H1 (cell line): ENCODE data around the gene SCYL3. TPM values are rescaled to one million over a fixed set of nuclear protein-coding genes. Genes with fewer than 3 reads are reported as not detected.

ENCODE experiments used
- CTCF ChIA-PET: fragments of 300-600 bp; sonication (Branson Sonifier 250); formaldehyde crosslinking; loops from one replicate; lab custom pipeline; 2021; ENCODE audit not compliant: partially characterized antibody; lab: Charles Lee
- POLR2A ChIA-PET: fragments of 300-600 bp; sonication (Branson Sonifier 250); formaldehyde crosslinking; loops from one replicate; lab custom pipeline; 2021; ENCODE audit warnings: inconsistent platforms; ENCODE audit not compliant: partially characterized antibody; lab: Charles Lee
- DNase-seq, 2 experiments: peaks; one replicate each; pipeline versions ENCODE4 v3.0.0 to v3.0.0-alpha.2; 2010 to 2022; ENCODE audit warnings: low spot score in 2 of 2, low read depth in 1 of 2, mixed read lengths in 1 of 2
- FAIRE-seq: peaks from 2 replicates; lab custom pipeline; 2011; peaks lifted over from hg19 to GRCh38; lab: Jason Lieb, UNC
- H2AFZ ChIP-seq: 2 replicates; pipeline ENCODE4 v1.8.1; 2012; ENCODE audit warnings: low read length, inconsistent platforms
- H2AK5ac ChIP-seq: 2 replicates; pipeline ENCODE4 v1.6.1; 2013; ENCODE audit warnings: low read depth, low read length
- H2BK120ac ChIP-seq: replicated peaks from 2 replicates; pipeline ENCODE3; 2013; ENCODE audit warnings: low read depth, low read length, inconsistent platforms
- H2BK12ac ChIP-seq: 2 replicates; pipeline ENCODE4 v1.6.1; 2013; ENCODE audit warnings: low read depth, low read length
- H2BK15ac ChIP-seq: 2 replicates; pipeline ENCODE4 v1.6.1; 2013; ENCODE audit warnings: low read length
- H2BK20ac ChIP-seq: 2 replicates; pipeline ENCODE4 v1.6.1; 2013; ENCODE audit warnings: low read length
- H2BK5ac ChIP-seq: 2 replicates; pipeline ENCODE4 v1.6.1; 2013; ENCODE audit warnings: low read depth, low read length
- H3K14ac ChIP-seq: 2 replicates; pipeline ENCODE4 v1.6.1; 2013; ENCODE audit warnings: inconsistent platforms; ENCODE audit not compliant: insufficient read length
- H3K18ac ChIP-seq: 2 replicates; pipeline ENCODE4 v1.6.1; 2013; ENCODE audit warnings: low read length; ENCODE audit errors: extremely low read depth
- H3K23ac ChIP-seq: 2 replicates; pipeline ENCODE4 v1.6.1; 2013; ENCODE audit warnings: inconsistent platforms; ENCODE audit not compliant: insufficient read length
- H3K23me2 ChIP-seq: 2 replicates; pipeline ENCODE4 v1.6.1; 2013; ENCODE audit warnings: low read depth, low read length
- H3K27ac ChIP-seq: 2 replicates; pipeline ENCODE4 v1.6.1; 2011; ENCODE audit warnings: low read depth, low read length, inconsistent platforms
- H3K27me3 ChIP-seq, 4 experiments: replicated peaks in 1 of 4; 1 replicate in 1 of 4; 2 replicates in 3 of 4; pipeline versions ENCODE4 v1.6.1 to v1.8.1; 2011 to 2013; ENCODE audit warnings: low read length in 3 of 4, mild to moderate bottlenecking in 3 of 4, inconsistent platforms in 2 of 4, mixed read lengths in 2 of 4, moderate library complexity in 1 of 4; ENCODE audit not compliant: control insufficient read depth in 3 of 4, insufficient read depth in 3 of 4; ENCODE audit errors: extremely low read depth in 1 of 4
- H3K36me3 ChIP-seq, 4 experiments: 2 replicates each; pipeline versions ENCODE4 v1.6.1 to v1.8.1; 2011 to 2013; ENCODE audit warnings: mild to moderate bottlenecking in 4 of 4, low read length in 3 of 4, moderate library complexity in 2 of 4, control low read depth in 1 of 4, inconsistent platforms in 1 of 4; ENCODE audit not compliant: insufficient read depth in 4 of 4, control insufficient read depth in 2 of 4
- H3K4ac ChIP-seq: replicated peaks from 2 replicates; pipeline ENCODE3; 2013; ENCODE audit warnings: low read length, low read depth, mixed read lengths, inconsistent platforms; ENCODE audit not compliant: insufficient read length
- H3K4me1 ChIP-seq, 4 experiments: replicated peaks in 1 of 4; 1 replicate in 1 of 4; 2 replicates in 3 of 4; pipeline versions ENCODE4 v1.6.1 to v1.8.1; 2011 to 2013; ENCODE audit warnings: low read length in 3 of 4, inconsistent platforms in 2 of 4, mixed read lengths in 1 of 4; ENCODE audit not compliant: insufficient read depth in 4 of 4, control insufficient read depth in 3 of 4
- H3K4me2 ChIP-seq, 2 experiments: 2 replicates each; pipeline versions ENCODE4 v1.6.1 to v1.8.1; 2011 to 2013; ENCODE audit warnings: low read depth in 2 of 2, low read length in 2 of 2, control low read depth in 1 of 2, inconsistent platforms in 1 of 2, mild to moderate bottlenecking in 1 of 2; ENCODE audit not compliant: insufficient read depth in 1 of 2
- H3K4me3 ChIP-seq, 4 experiments: fragments of 200-600, 300-600 bp in 1 of 4; sonication (generic), shearing (Covaris generic), sonication (Bioruptor Twin) in 1 of 4; 2 replicates each; pipeline versions ENCODE4 v1.5.1 to v1.8.1; 2011 to 2016; ENCODE audit warnings: low read length in 4 of 4, low read depth in 3 of 4, control low read depth in 2 of 4, inconsistent platforms in 2 of 4, mild to moderate bottlenecking in 2 of 4, mixed read lengths in 1 of 4, moderate library complexity in 1 of 4; ENCODE audit not compliant: insufficient read depth in 2 of 4; ENCODE audit errors: extremely low read depth in 1 of 4
- H3K56ac ChIP-seq: replicated peaks from 2 replicates; pipeline ENCODE3; 2013; ENCODE audit warnings: low read depth, mild to moderate bottlenecking, mixed read lengths, low read length, inconsistent platforms; ENCODE audit not compliant: insufficient read length
- H3K79me1 ChIP-seq: 2 replicates; pipeline ENCODE4 v1.6.1; 2013; ENCODE audit warnings: low read depth, low read length, control low read depth
- H3K79me2 ChIP-seq, 2 experiments: 2 replicates each; pipeline versions ENCODE4 v1.6.1 to v1.8.1; 2012 to 2013; ENCODE audit warnings: low read length in 2 of 2, mild to moderate bottlenecking in 2 of 2, inconsistent platforms in 1 of 2; ENCODE audit not compliant: insufficient read depth in 2 of 2, control insufficient read depth in 1 of 2
- H3K9ac ChIP-seq, 4 experiments: replicated peaks in 1 of 4; 1 replicate in 1 of 4; 2 replicates in 3 of 4; pipeline versions ENCODE4 v1.6.1 to v1.8.1; 2011 to 2013; ENCODE audit warnings: low read depth in 3 of 4, low read length in 3 of 4, control low read depth in 2 of 4, mild to moderate bottlenecking in 2 of 4, moderate library complexity in 2 of 4, inconsistent platforms in 1 of 4; ENCODE audit errors: extremely low read depth in 1 of 4
- H3K9me3 ChIP-seq, 2 experiments: 2 replicates each; pipeline versions ENCODE4 v1.6.1 to v1.8.1; 2012 to 2013; ENCODE audit warnings: mild to moderate bottlenecking in 2 of 2, moderate library complexity in 2 of 2, control low read depth in 1 of 2, inconsistent platforms in 1 of 2, low read depth in 1 of 2, low read length in 1 of 2, mixed read lengths in 1 of 2; ENCODE audit not compliant: insufficient read depth in 2 of 2
- H4K20me1 ChIP-seq, 2 experiments: replicated peaks in 1 of 2; 2 replicates each; pipeline versions ENCODE3 to v1.8.1; 2011 to 2013; ENCODE audit warnings: inconsistent platforms in 2 of 2, low read length in 2 of 2, mild to moderate bottlenecking in 1 of 2; ENCODE audit not compliant: insufficient read depth in 2 of 2, control insufficient read depth in 1 of 2
- H4K5ac ChIP-seq: 2 replicates; pipeline ENCODE4 v1.6.1; 2013; ENCODE audit warnings: low read length, low read depth, mixed read lengths, inconsistent platforms; ENCODE audit not compliant: insufficient read length
- H4K8ac ChIP-seq: 2 replicates; pipeline ENCODE4 v1.8.0; 2013; ENCODE audit warnings: mild to moderate bottlenecking, moderate library complexity, low read length, inconsistent platforms; ENCODE audit not compliant: insufficient read depth; ENCODE audit errors: extremely low read depth
- H4K91ac ChIP-seq: replicated peaks from 2 replicates; pipeline ENCODE3; 2013; ENCODE audit warnings: low read length, mixed read lengths, inconsistent platforms; ENCODE audit not compliant: insufficient read length
- CEBPB ChIP-seq: IDR thresholded peaks from 2 replicates; pipeline ENCODE4 v1.6.1; 2012; ENCODE audit warnings: low read depth, low read length
- CHD1 ChIP-seq: IDR thresholded peaks from 2 replicates; pipeline ENCODE4 v1.6.1; 2012; ENCODE audit warnings: low read depth, low read length, improper control_type of control experiment
- CHD2 ChIP-seq: IDR thresholded peaks from 2 replicates; pipeline ENCODE4 v1.6.1; 2012; ENCODE audit warnings: low read length, improper control_type of control experiment
- EP300 ChIP-seq, 2 experiments: IDR thresholded peaks; 1 replicate in 1 of 2; 2 replicates in 1 of 2; pipeline ENCODE4 v1.6.1; 2011 to 2012; ENCODE audit warnings: low read depth in 2 of 2, low read length in 2 of 2, mild to moderate bottlenecking in 2 of 2, borderline replicate concordance in 1 of 2, inconsistent platforms in 1 of 2, moderate library complexity in 1 of 2
- GABPA ChIP-seq: IDR thresholded peaks from 2 replicates; pipeline ENCODE4 v1.6.1; 2011; ENCODE audit warnings: mild to moderate bottlenecking, low read length, moderate library complexity, borderline replicate concordance; ENCODE audit not compliant: insufficient read depth
- KDM4A ChIP-seq: IDR thresholded peaks from one replicate; pipeline ENCODE4 v1.7.1; 2012; ENCODE audit warnings: low read depth, mild to moderate bottlenecking, moderate library complexity, low read length, inconsistent platforms; ENCODE audit not compliant: severe bottlenecking
- NANOG ChIP-seq: IDR thresholded peaks from 2 replicates; pipeline ENCODE4 v1.6.1; 2011; ENCODE audit warnings: low read length, low read depth, mild to moderate bottlenecking, inconsistent platforms; ENCODE audit not compliant: insufficient read depth, poor library complexity, severe bottlenecking
- PHF8 ChIP-seq: fragments of 200-600 bp; sonication (generic); conservative IDR thresholded peaks from 2 replicates; pipeline ENCODE4 v1.7.1; 2012; ENCODE audit warnings: low read depth, mild to moderate bottlenecking, inconsistent platforms, low read length, moderate library complexity
- POLR2AphosphoS5 ChIP-seq: IDR thresholded peaks from 2 replicates; pipeline ENCODE4 v1.6.1; 2011; ENCODE audit warnings: low read depth, low read length
- POU5F1 ChIP-seq: IDR thresholded peaks from 2 replicates; pipeline ENCODE4 v1.6.1; 2011; ENCODE audit warnings: low read depth, mild to moderate bottlenecking, low read length, moderate library complexity
- RFX5 ChIP-seq: IDR thresholded peaks from 2 replicates; pipeline ENCODE4 v1.6.1; 2011; ENCODE audit warnings: low read depth, low read length, improper control_type of control experiment, borderline replicate concordance
- SIRT6 ChIP-seq: IDR thresholded peaks from one replicate; pipeline ENCODE4 v1.7.1; 2012; ENCODE audit warnings: low read length, inconsistent platforms
- TAF7 ChIP-seq: optimal IDR thresholded peaks from 2 replicates; pipeline ENCODE3; 2011; ENCODE audit warnings: low read depth, mild to moderate bottlenecking, inconsistent platforms, low read length, moderate library complexity, borderline replicate concordance
- TCF12 ChIP-seq: IDR thresholded peaks from 2 replicates; pipeline ENCODE4 v1.6.1; 2011; ENCODE audit warnings: low read depth, mild to moderate bottlenecking, low read length
- WGBS, 2 experiments: shearing (Covaris generic) in 1 of 2; methylation state at CpG; one replicate each; pipeline versions ENCODE4 v1.1.6 to v1.1.7; 2013 to 2015; ENCODE audit warnings: low lambda C conversion rate in 2 of 2, mixed read lengths in 2 of 2, inconsistent platforms in 1 of 2, low coverage in 1 of 2, missing lambda C conversion rate in 1 of 2; ENCODE audit not compliant: insufficient replicate concordance in 2 of 2, insufficient coverage in 1 of 2, insufficient read length in 1 of 2; ENCODE audit errors: extremely low coverage in 1 of 2, missing lambda C conversion rate in 1 of 2; 5-methylcytosine and 5-hydroxymethylcytosine counted together
- polyA plus RNA-seq, 7 experiments: library from polyadenylated mRNA; depleted of rRNA in 3 of 7; stranded (reverse) in 5 of 7; unstranded in 2 of 7; fragments of >200 nt in 5 of 7; fragments of 200-250 nt in 2 of 7; gene quantifications; 1 replicate in 5 of 7; 2 replicates in 1 of 7; 4 replicates in 1 of 7; pipeline versions ENCODE4 v1.2.1 to v1.2.3, GENCODE V29; 2011 to 2013; ENCODE audit warnings: missing spikeins in 2 of 7, mixed read lengths in 2 of 7
- total RNA-seq: library from RNA; stranded (reverse); fragmentation: NEBNext Ultra II Directional; extraction: Animal tissue kit (Norgen Biotek cat#: 25700); gene quantifications from 2 replicates; pipeline ENCODE4 v1.2.1, GENCODE V29; 2021

SCYL3 gene
- total and polyA plus RNA-seq, 2 of the 8 experiments (the other 6 are each of a cell fraction or from before 2014, with no cell fraction given), result 2.7 to 5.3 TPM

GRCh38 chr1:169833179-169833901, 60.4 kb downstream of the SCYL3 start:
- Histone ChIP-seq H2BK120ac (no peak overlapping the region), H3K27ac (no peak overlapping the region), H4K5ac (no peak overlapping the region), H3K4me3 (no peak overlapping the region), H3K4ac (no peak overlapping the region), H3K9me3 (no peaks in the 10 kb centered on the region), H3K79me2 (no peaks in the 10 kb centered on the region), H2BK20ac (no peak overlapping the region), H2AK5ac (no peak overlapping the region), H3K23ac (no peak overlapping the region), H2AFZ (no peak overlapping the region), H4K8ac (no peak overlapping the region), H3K9ac (no peak overlapping the region), H3K4me1 (no peaks in the 10 kb centered on the region), H3K23me2 (no peaks in the 10 kb centered on the region), H3K79me1 (no peaks in the 10 kb centered on the region), H4K91ac (no peak overlapping the region), H2BK15ac (no peak overlapping the region), H3K14ac (no peak overlapping the region), H3K4me2 (no peak overlapping the region), H3K56ac (no peak overlapping the region), H3K27me3 (no peaks in the 10 kb centered on the region), H3K36me3 (peaks cover 4 to 80% (median 40%) of the 10 kb centered on the region in 4 experiments; a peak in 7 of 8 replicates), H2BK5ac (no peak overlapping the region), H4K20me1 (peaks cover 0 to 2% of the 10 kb centered on the region in 2 experiments), H3K18ac (no peak overlapping the region), H2BK12ac (no peak overlapping the region)
- DNase-seq (no peak), FAIRE-seq (no peak)
- CTCF ChIA-PET, result no interaction called here
- POLR2A ChIA-PET, result no interaction called here
- WGBS, 2 experiments, result 84% methylated on average over 4 of the region's 4 CpGs; no CpG with 5 or more reads in 1 of the 2 experiments
- TF ChIP-seq TCF12 (no peak), RFX5 (no peak), TAF7 (no peak), POLR2AphosphoS5 (no peak), PHF8 (no peak), GABPA (no peak), NANOG (no peak), CEBPB (no peak), SIRT6 (no peak), KDM4A (no peak), CHD1 (no peak), EP300 (IDR thresholded peaks at IDR 0.05; ENCODE audit: borderline replicate concordance in 1 of 2, low read depth in 2 of 2, low read length in 2 of 2) (no peak), CHD2 (no peak), POU5F1 (no peak)
